HG03139 (cell line): ENCODE measurements around the gene SYT9.

Experiments
- ATAC-seq: cut with Tn5 transposase; IDR thresholded peaks from one replicate; pipeline ENCODE4 v1.9.1; 2021; ENCODE audit not compliant: unreplicated experiment

The SYT9 gene

GRCh38 chr11:7270233-7270865, 18.6 kb downstream of the SYT9 start:
- no peak for ATAC-seq

GRCh38 chr11:7272373-7272772, 20.7 kb downstream of the SYT9 start:
- ATAC-seq = no peak

- no peak for ATAC-seq
These were observed 23.4 kb downstream of the SYT9 start for GRCh38 chr11:7275133-7275532.

- ATAC-seq = peak; percentile 77
These were observed 26.7 kb downstream of the SYT9 start for GRCh38 chr11:7278314-7278917.

- ATAC-seq = no peak
These were observed 28.0 kb downstream of the SYT9 start for GRCh38 chr11:7279676-7280075.

GRCh38 chr11:7281079-7281478, 29.4 kb downstream of the SYT9 start:
- no peak for ATAC-seq

- ATAC-seq = no peak
These were observed 30.1 kb downstream of the SYT9 start for GRCh38 chr11:7281809-7282208.

- no peak for ATAC-seq
These were observed 34.5 kb downstream of the SYT9 start for GRCh38 chr11:7286178-7286577.

GRCh38 chr11:7291100-7291829, 39.6 kb downstream of the SYT9 start:
- no peak for ATAC-seq

GRCh38 chr11:7292922-7293321, 41.2 kb downstream of the SYT9 start:
- ATAC-seq = no peak

GRCh38 chr11:7299393-7299792, 47.7 kb downstream of the SYT9 start:
- no peak for ATAC-seq

GRCh38 chr11:7300281-7300680, 48.6 kb downstream of the SYT9 start:
- ATAC-seq = no peak

- no peak for ATAC-seq
These were observed 51.4 kb downstream of the SYT9 start for GRCh38 chr11:7303146-7303545.

- ATAC-seq = no peak
These were observed 55.2 kb downstream of the SYT9 start for GRCh38 chr11:7306900-7307299.

GRCh38 chr11:7307836-7308235, 56.1 kb downstream of the SYT9 start:
- no peak for ATAC-seq

GRCh38 chr11:7311903-7312302, 60.2 kb downstream of the SYT9 start:
- ATAC-seq = no peak

GRCh38 chr11:7314811-7315604, 63.3 kb downstream of the SYT9 start:
- ATAC-seq = no peak

GRCh38 chr11:7319501-7319900, 67.8 kb downstream of the SYT9 start:
- no peak for ATAC-seq

GRCh38 chr11:7320306-7320705, 68.6 kb downstream of the SYT9 start:
- ATAC-seq = no peak

GRCh38 chr11:7321473-7322450, 70.1 kb downstream of the SYT9 start:
- no peak for ATAC-seq
